Lower leg skin (tissue), 3 donors: ENCODE data around the gene EMD.

ENCODE experiments used
- CTCF ChIP-seq, 3 donors: fragments of 450-650 bp; IDR thresholded peaks; one replicate each; pipeline ENCODE4 v1.5.1; 2016; ENCODE audit warnings: antibody characterized with exemption in 3 of 3, mild to moderate bottlenecking in 3 of 3, moderate library complexity in 2 of 3
- POLR2A ChIP-seq, 2 donors: fragments of 450-650 bp; IDR thresholded peaks; one replicate each; pipeline ENCODE4 v1.6.1; 2016 to 2017; ENCODE audit warnings: antibody characterized with exemption in 2 of 2, mild to moderate bottlenecking in 1 of 2, moderate library complexity in 1 of 2

- TF ChIP-seq CTCF (IDR thresholded peaks at IDR 0.05) (no peak), POLR2A (IDR thresholded peaks at IDR 0.05) (no peak)
These were observed 27.7 kb upstream of the EMD start for GRCh38 chrX:154351183-154352011.
